Activated CD4-positive, alpha-beta T cell treated with anti-CD3 and anti-CD28 coated beads for 1 hour (primary cell): ENCODE measurements around the gene DGKB.

ENCODE experiments used
- DNase-seq: peaks from one replicate; pipeline ENCODE4 v3.0.0-alpha.2; 2020

DGKB gene

DNA sequence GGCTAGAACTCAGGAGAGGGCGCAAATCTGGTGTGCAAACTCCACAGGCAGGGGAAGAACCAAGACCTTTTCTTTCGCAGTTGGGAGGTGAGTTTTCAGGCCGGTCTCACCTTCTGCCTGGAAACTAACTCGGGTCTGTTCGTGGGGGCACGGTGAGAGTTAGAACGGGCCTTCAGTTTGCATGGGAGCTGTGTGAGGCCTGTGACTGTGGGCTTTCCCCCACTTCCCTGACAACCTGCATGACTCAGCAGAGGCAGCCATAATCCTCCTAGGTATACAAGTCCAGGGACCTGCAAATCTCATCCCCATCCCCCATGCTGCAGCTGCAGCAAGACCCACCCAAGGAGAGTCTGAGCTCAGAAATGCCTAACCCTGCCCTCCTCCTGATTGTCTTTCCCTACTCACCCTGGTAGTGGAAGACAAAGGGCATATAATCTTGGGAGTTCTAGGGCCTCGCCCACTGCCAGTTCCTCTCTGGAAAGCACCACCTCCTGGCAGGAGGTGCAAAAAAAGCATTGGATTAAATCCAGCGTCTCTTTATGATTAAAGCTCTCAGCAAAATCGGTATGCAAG, 718.2 kb downstream of the DGKB start:
- DNase-seq, result no peak

DNA sequence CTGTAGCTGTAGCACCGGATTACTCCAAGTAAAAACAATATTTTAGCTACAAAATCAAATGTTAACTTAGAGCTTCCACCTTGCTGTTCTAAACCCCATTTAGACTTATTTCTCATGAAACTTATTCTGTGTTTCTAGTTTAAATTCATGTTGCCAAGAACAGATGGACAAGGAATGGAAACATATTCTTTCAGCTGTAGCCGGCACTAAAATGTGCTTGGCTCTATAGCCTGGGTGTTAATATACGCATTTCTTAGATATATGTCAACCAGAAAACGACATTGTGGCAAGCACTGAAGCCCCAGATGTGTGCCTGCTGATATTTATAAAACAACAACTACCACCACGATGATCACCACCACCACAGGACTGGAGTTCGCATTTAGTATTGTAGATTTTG, 722.8 kb downstream of the DGKB start:
- no peak for DNase-seq

DNA sequence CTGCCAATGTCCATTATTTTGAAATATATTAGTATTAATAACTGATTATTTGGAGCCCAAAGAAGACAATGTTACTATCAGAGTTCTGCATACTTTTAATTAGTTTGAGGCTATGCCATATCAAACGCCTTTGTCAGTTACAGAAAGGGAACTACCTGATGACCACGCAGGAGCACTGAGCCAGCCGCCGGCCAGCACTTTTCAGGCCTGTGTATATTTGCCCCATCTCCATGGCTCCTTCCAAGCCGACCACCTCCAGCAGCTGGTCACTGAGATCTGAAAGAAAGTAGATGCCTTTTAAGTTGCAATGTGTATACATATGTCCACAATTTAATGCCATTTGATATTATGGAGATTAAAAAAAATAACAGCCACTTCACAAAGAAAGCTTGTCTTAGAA, 724.7 kb downstream of the DGKB start:
- DNase-seq, result no peak

DNA sequence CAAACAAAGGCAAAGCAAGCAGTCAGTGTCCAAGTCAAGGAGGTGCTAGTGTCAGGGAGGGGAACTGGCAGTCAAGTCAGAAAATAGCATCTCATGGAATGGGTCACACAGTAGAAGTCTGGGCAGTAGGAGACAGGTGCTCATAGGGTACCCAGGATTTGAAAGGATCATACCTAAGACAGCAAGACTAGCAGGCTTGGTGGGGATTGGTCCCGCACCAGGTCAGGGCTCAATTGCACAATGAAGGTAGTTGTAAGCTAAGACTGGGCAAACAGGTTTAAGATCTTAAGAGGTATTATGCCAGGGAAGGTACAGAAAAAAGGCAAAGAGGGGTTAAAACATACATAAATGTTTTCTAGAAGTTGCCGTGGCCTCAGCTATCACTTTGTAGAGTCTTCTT, 731.7 kb downstream of the DGKB start:
- no peak for DNase-seq

DNA sequence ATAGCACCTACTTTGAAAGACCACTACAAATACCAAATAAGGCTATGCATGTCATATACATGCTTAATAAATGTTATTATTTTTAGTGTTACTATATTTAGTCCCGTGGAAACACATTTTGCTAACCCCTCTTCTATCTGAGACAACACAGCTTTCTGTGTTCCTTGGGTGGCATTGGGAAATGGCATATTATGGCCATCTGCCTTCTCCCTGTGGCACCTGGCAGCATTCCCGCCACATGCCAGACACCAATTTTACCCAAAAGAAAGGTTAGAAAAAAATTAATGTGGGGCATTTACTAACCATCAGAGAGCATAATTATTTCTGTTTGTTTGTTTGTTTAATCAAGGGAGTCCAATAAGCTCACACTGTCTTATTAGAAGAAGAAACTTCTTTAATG, 744.4 kb downstream of the DGKB start:
- DNase-seq, result no peak

DNA sequence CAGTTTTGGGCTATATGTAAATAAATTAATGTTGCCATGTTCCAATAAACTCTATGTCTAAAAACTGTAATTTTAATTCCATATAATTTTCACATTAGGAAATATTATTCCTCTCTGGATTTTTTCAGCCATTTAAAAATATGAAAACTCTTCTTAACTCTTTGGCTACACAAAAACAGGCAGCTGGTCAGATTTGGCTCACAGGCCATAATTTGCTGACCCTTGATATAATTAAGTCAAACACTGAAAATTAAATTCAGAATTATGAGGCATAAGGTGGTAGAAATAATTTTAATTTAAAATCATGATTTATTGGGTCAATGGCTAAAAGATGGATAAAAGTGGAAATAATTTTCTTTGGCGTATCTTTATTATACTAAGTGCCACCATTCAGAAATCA, 746.1 kb downstream of the DGKB start:
- DNase-seq, result no peak

DNA sequence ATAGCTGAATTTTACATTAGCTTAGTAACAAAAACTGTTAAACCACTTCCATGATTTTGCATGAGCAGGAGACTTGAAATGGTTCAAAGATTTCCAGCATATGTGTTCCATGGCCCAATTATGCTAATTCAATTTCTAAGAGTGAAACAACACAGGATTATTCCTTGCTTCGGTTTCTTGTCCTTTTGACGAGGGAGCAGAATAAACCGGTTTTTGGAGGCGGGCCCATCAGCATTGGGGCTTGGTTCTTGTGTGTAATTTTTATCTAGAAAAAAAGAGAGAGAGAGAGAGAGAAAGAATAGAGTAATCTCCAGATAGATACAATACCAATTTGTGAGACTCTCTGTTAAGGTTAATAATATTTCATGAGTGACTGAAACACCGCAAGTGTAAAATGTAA, 753.6 kb downstream of the DGKB start:
- DNase-seq, result no peak

DNA sequence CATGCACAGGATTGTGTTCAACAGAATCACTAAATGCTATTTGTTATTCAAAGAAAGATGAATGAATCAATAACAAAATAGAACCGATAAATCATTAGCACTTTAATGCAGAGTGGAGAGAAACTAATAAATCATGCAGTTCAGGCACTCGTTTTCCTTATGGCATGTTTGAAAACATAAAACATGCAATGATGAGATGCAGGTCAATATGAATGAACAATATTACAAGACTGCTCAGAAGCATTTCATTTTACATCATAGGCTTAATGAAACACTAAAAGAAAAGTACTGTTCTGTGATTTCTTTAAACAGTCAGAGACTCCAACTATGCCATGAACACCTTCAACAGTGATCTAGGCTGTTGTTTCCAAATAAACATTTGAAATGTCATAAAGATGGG, 755.0 kb downstream of the DGKB start:
- no peak for DNase-seq

DNA sequence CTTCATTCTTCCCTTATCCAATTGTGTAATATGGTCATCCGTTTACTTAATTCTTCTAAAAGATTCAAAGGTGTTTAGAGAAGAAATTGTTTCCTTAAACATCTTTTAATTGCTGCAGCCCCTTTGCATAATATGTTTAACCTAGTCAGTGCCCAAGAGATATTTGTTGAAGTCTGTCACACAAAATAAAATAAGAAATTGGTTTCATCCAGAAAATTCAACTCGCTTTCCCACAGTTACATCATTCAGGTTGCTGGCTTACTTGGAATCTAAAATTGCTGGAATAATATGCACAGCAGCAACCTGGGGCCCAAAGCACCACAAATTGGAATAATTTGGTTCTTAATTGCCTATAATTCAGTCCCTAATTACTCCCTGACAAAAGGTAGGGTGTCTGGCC, 758.0 kb downstream of the DGKB start:
- DNase-seq, result no peak

DNA sequence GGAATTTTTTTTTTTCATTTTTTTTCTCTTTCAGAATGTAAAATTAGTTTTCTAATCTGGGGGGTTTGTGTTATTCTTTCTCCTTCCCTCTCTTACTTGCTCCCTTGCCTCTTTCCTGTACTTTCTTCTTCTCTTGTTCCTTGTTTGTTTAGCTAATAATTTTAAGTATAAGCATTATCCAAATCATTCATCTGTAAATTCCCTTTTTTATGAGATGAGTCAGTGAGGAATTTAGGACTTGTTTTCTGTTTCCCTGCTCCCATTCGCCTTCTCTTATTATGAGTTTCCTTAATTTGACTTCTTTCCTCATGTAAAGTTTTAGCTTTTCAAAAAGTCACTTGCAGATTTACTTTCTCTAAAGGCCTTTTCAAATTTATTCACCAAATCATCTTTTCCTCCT, 758.4 kb downstream of the DGKB start:
- DNase-seq, result no peak

DNA sequence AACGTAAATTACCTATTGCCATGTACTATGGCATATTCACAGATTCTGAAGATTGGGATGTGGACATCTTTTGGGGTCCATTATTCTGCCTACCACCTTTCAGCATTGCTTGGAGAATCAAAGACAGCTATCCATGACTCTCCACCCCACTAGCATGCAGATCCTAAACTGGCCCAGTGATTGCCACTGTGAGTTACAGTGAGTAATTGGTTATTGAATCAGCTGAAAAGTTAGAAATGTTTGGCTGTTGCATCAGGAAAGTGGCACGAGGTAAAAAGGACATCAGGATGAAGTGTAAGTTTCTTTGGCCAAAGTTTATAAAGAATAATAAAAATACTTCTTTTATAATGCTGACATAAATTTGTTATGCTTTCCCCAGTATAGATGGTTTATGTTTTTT, 764.9 kb downstream of the DGKB start:
- DNase-seq, result no peak

DNA sequence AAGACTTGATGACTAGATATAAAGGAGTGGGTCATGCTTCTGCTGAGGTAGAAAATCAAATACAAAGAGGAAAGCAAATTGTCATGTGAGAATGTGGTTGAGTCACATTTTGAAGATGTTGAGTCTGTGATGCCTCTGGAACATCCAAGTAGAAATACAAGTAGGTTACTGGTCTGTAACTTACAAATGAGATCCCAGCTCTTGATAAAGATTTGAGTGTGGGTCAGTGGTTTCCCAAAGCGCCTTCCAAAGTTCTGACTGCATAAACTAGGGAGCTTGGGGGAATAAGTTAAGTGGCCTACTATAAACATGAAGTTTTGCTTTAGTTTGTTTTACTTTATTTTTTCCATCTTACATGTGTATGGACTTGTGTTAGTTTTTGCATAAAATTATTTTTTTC, 768.8 kb downstream of the DGKB start:
- no peak for DNase-seq

DNA sequence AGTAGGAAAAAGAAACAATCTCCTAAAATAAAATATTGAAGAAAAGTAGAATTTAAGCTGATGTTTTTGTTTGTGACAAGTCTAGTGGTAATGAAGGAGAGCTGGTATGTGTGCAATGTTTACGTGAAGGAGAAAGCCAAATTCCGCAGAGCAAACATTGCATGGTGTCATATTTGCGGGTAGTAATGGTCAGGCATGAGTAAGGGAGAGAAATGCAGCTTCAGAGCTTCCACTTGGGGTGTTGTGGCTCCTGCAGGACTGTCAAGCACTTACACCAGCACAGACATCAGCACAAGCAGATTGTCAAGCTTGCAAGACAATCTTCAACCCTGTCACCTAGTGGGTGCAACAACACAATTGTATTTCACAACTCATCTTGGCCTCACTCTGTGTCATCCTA, 776.6 kb downstream of the DGKB start:
- no peak for DNase-seq

DNA sequence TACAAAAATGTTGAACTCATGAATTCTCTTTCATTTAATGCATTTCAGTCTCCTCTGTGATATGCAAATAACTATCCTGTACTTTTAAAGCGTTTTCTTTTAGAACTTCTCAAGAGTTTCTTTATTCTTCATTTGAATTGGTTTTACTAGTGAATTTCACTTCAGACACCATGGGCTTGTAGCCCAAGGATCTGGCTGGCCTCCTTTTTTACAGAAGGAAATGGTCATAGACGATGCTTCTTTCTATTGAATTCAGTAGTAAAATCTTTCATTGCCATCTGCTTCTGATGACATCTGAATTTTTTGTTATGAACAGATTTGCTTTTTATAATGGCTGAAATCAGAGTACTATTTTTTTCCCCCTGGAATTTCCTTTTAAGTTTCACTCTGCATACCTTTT, 777.8 kb downstream of the DGKB start:
- DNase-seq, result no peak

DNA sequence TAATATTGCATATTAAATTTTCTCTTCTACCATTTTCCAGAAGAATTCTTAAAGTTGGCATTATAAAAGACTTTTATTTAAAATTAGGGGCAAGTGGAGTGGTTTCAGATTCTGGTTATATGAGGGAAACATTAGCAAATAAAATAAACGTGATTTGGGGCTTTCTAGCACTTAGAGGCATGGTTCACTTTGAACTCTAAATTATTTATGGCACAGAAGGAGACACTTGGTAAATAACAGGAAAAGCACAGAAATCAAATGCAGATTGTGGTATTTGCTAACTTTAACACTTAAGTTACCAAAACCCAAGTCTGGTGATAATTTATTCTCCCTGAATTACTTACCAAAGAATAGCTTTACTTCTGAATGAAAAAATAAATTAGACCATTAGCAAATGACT, 778.6 kb downstream of the DGKB start:
- no peak for DNase-seq

DNA sequence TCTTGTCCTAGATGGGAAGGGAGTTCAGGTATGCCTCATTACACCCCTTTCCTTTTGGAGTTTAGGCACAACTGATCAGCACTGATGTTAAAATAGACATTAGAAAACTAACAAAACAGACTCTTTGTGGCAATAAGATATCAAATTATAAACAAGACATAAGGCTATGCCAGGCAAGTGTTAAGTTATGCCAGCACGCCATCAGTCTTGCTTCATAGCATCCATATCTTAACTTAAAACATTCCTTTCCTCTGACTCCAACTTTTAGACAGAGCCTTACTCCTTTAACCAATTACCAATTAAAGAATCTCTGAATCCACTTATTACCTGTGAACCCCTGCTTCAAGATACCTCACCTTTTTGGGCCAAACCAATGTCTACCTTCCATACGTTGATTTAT, 786.9 kb downstream of the DGKB start:
- no peak for DNase-seq

DNA sequence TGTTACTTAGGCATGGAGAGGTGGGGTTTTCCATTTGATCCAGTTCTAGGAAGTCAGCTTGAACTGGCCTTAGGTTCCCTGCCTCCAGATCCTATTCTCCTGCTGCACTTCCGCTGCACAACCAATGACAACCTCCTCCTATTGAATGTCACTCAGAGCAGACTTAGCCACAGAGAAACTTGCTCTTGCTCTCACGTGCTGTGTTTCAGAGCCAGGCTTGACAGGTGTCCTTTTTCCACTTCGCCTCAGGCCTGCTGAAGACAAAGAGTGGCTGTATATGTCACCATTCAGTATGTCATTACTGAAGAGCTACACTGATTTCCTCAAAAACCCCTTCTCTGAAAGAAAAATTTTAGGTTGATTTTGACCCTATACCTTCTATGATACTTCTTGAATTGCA, 797.7 kb downstream of the DGKB start:
- no peak for DNase-seq

DNA sequence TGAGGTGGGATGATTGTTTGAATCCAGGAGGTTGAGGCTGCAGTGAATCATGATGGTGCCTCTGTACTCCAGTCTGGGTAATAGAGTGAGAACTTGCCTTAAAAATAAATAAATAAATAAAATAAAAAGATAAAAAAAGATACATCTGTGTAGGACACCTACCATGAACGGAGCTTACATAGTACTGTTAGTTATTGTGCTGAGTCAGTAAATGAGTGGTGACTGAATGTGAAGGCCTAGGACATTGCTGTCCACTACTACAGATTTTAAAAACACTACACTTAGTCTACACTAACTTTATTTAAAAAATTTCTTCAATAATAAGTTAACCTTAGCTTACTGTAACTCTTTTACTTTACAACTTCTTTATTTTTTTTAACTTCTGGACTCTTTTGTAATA, 806.4 kb downstream of the DGKB start:
- DNase-seq, result no peak

DNA sequence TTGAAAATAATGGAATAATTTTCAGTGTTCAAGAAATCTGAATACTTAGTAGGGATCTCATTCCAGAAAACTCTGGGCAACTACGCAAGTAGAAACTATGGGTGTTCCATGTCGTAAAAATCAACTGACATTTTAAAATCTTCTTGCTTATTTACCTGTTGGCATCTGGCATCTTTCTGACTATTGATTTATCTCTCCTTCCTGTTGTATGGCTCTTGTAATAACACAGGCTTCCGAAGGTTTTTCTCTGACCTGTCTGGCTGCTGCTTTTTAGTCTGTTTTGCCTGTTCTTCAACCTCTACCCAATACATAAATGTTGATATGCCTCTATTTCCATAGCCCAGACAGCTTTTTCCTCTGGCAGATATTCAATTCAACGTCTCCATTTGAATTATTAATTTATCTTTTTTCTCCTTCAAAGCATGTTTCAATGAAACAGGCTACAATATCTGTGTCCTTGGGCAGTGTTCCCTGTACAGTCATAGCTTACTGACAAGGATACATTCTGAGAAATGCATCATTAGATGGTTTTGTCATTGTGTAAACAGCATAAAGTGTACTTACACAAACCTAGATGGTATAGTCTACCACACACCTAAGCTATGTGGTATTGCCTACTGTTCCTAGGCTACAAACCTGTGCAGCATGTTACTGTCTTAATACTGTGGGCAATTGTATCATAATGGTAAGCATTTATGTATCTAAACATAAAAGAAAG, 807.2 kb downstream of the DGKB start:
- DNase-seq, result no peak
